Left lung (tissue), 10 donors: Measurements from ENCODE around the gene CREB5. TPM values are rescaled to one million over a fixed set of nuclear protein-coding genes. Genes with fewer than 3 reads are reported as not detected.

ENCODE experiments used
- ATAC-seq: fragments of 200-7000 bp; cut with Tn5 transposase; one replicate; pipeline ENCODE4 v1.9.1; 2020; ENCODE audit warnings: moderate library complexity
- DNase-seq, 4 donors: peaks; one replicate each; pipeline ENCODE4 v3.0.0-alpha.2; 2013 to 2020
- H3K27ac ChIP-seq, 2 donors: fragments of 200-600 bp; sonication (generic) in 1 of 2; one replicate each; pipeline versions ENCODE4 v1.5.0 to v1.8.0; 2020 to 2021
- H3K27me3 ChIP-seq, 2 donors: fragments of 200-600 bp; sonication (generic) in 1 of 2; one replicate each; pipeline versions ENCODE4 v1.5.0 to v1.8.0; 2020 to 2021
- H3K36me3 ChIP-seq, 2 donors: fragments of 200-600 bp; sonication (generic) in 1 of 2; one replicate each; pipeline versions ENCODE4 v1.5.0 to v1.8.0; 2020 to 2021
- H3K4me1 ChIP-seq, 2 donors: fragments of 200-600 bp; one replicate each; pipeline ENCODE4 v1.8.0; 2021
- H3K4me3 ChIP-seq, 2 donors: fragments of 200-600 bp; sonication (generic) in 1 of 2; one replicate each; pipeline versions ENCODE4 v1.5.0 to v1.8.0; 2020 to 2021; ENCODE audit warnings: mild to moderate bottlenecking in 1 of 2
- H3K9me3 ChIP-seq, 2 donors: fragments of 200-600 bp; sonication (generic) in 1 of 2; one replicate each; pipeline versions ENCODE4 v1.5.0 to v1.8.0; 2020 to 2021
- CTCF ChIP-seq, 2 donors: fragments of 200-600 bp; sonication (generic) in 1 of 2; IDR thresholded peaks; one replicate each; pipeline versions ENCODE4 v1.5.0 to v1.8.0; 2021; ENCODE audit warnings: antibody characterized with exemption in 2 of 2
- intact Hi-C, 2 donors: fragments of 100-400 bp; cut with DNase I; formaldehyde crosslinking; loops; one replicate each; pipeline versions ENCODE4 v1.11.2 to v1.14.2; 2022
- polyA plus RNA-seq, 6 donors: library from polyadenylated mRNA; unstranded; fragments of 120-200 nt; gene quantifications; one replicate each; pipeline ENCODE4 v1.2.1, GENCODE V29; 2013; ENCODE audit not compliant: insufficient read length in 6 of 6
- total RNA-seq, 2 donors: library from RNA; stranded (reverse); fragmentation: NEBNext Ultra II Directional; extraction: Animal tissue kit (Norgen Biotek cat#: 25700); gene quantifications; one replicate each; pipeline ENCODE4 v1.2.1, GENCODE V29; 2021
- donor health status: DM: no; HTN: yes; CAD: no.
- donor health status: DM: no; HTN: no; CAD: no.

The CREB5 gene
- total and polyA plus RNA-seq, 8 donors: 6.6 to 19.9 (median 15.7) TPM

DNA sequence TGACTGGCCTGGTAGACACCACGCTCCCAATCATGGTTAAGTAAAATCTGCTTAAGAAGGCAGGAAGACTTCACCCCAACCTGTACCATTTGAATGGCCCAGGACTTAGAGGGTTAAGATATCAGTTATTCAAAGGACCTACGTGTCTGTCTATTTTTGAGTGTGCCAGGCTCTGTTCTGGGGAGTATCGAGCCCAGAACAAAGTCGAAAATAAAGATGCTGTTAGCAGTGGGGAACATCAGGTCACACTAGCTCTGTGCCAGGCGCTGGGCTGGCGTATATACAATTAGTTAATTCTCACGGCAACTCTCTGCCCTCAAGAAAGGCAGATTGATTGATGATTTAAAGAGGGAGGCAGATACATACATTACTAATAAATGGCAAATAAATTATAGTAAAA, 40.5 kb upstream of the CREB5 start:
- ATAC-seq (no peak), DNase-seq (no peak)
- Histone ChIP-seq H3K36me3 (no peaks in the 10 kb centered on the region), H3K4me1 (no peaks in the 10 kb centered on the region), H3K27ac (no peak overlapping the region), H3K9me3 (no peaks in the 10 kb centered on the region), H3K4me3 (no peak overlapping the region), H3K27me3 (no peaks in the 10 kb centered on the region)
- no peak for TF ChIP-seq CTCF (IDR thresholded peaks at IDR 0.05)
- intact Hi-C loops: no loop called here

DNA sequence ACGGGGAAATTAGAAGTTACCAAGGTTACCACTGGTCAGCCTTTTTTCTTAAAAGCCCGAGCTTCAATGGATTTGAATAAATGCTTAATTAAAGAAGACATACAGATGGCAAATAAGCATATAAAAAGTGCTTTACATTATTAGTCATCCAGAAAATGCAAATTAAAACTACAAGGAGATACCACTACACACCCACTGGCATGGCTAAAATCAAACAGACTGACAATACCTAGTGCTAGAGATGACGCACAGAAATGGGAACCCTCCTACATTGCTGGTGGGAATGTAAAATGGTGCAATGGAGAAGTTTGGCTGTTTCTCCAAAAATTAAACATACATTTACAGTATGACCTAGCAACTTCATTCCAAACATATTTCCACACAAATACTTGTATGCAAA, 38.3 kb upstream of the CREB5 start:
- Histone ChIP-seq H3K9me3 (no peaks in the 10 kb centered on the region), H3K27ac (no peak overlapping the region), H3K36me3 (no peaks in the 10 kb centered on the region), H3K4me1 (no peaks in the 10 kb centered on the region), H3K4me3 (no peak overlapping the region), H3K27me3 (no peaks in the 10 kb centered on the region)
- ATAC-seq (no peak), DNase-seq (no peak)
- intact Hi-C loops: no loop called here
- TF ChIP-seq CTCF (IDR thresholded peaks at IDR 0.05): no peak

GRCh38 chr7:28375729-28376128, 36.6 kb upstream of the CREB5 start:
- ATAC-seq (no peak), DNase-seq (no peak)
- no peak overlapping the region for H3K27ac ChIP-seq
- no peaks in the 10 kb centered on the region for H3K36me3 ChIP-seq
- peaks cover 0 to 6% of the 10 kb centered on the region in 2 donors for H3K27me3 ChIP-seq
- no peaks in the 10 kb centered on the region for H3K4me1 ChIP-seq
- H3K4me3 ChIP-seq: no peak overlapping the region
- intact Hi-C loops: no loop called here
- TF ChIP-seq CTCF (IDR thresholded peaks at IDR 0.05): no peak
- no peaks in the 10 kb centered on the region for H3K9me3 ChIP-seq

- no peak for TF ChIP-seq CTCF (IDR thresholded peaks at IDR 0.05)
- Histone ChIP-seq H3K27me3 (peaks cover 0 to 6% of the 10 kb centered on the region in 2 donors), H3K27ac (no peak overlapping the region), H3K36me3 (no peaks in the 10 kb centered on the region), H3K4me1 (no peaks in the 10 kb centered on the region), H3K4me3 (no peak overlapping the region), H3K9me3 (no peaks in the 10 kb centered on the region)
- DNase-seq (no peak), ATAC-seq (no peak)
- intact Hi-C loops: no loop called here
These were observed 35.7 kb upstream of the CREB5 start for GRCh38 chr7:28376634-28377033.

DNA sequence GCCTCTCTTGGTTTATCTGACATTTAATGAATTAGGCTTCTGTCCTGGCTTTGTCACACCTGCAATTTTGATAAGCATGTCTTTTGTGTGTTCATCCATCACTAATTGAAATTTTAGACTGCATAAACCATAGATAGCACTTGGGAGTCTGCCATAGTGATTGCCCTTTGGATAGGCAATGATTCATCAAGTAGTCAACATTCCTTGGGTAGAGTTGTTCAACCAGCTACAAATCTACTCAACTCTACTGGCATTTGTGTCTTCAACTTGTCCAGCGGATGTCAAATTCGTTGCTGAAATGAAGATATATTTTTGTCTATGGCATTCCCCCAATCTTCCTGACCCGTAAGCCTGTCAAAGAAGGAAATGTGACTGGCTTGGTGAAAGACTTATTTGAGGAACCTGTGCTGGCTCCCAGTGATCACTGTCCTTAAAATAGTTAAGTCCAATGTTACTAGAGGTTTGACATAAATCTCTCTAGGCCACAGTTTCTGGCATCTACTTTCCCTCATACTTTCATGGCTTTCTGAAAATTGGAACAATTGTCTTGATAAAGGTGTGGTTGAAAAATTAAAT, 33.7 kb upstream of the CREB5 start:
- no peak for TF ChIP-seq CTCF (IDR thresholded peaks at IDR 0.05)
- no peak for DNase-seq
- H3K36me3 ChIP-seq: no peaks in the 10 kb centered on the region

More for the DNA sequence above, 33.7 kb upstream of the CREB5 start:
- peaks cover 0 to 6% of the 10 kb centered on the region in 2 donors for H3K27me3 ChIP-seq
- H3K4me1 ChIP-seq: no peaks in the 10 kb centered on the region
- no peak overlapping the region for H3K27ac ChIP-seq
- no peak for ATAC-seq
- H3K9me3 ChIP-seq: no peaks in the 10 kb centered on the region
- intact Hi-C loops: no loop called here
- no peak overlapping the region for H3K4me3 ChIP-seq
